ENCODE measurements around the gene LIF.

- TF ChIP-seq CTCF (IDR thresholded peaks at IDR 0.05) (no peak), POLR2AphosphoS5 (IDR thresholded peaks at IDR 0.05) (peak in 2 of 3 donors; percentile 57 to 90), POLR2A (IDR thresholded peaks at IDR 0.05) (no peak)
Measured at GRCh38 chr22:30212363-30212995, 34.1 kb downstream of the LIF start.

Measured in stomach (tissue), 4 donors.